HG03521 (cell line): Measurements from ENCODE around the gene EXD3.
"Not testable (repeated sequence)": the region's sequence is repeated elsewhere in the genome, so short reads cannot be mapped to it uniquely, and the experiment has no call there.

Source experiments
- ATAC-seq: cut with Tn5 transposase; IDR thresholded peaks from one replicate; pipeline ENCODE4 v1.9.1; 2021; ENCODE audit warnings: mild to moderate bottlenecking, moderate library complexity; ENCODE audit not compliant: unreplicated experiment

EXD3 gene

GRCh38 chr9:137411645-137412380 lies 11.1 kb downstream of the EXD3 start:
- ATAC-seq = no peak

GRCh38 chr9:137411260-137411644 lies 11.7 kb downstream of the EXD3 start:
- no peak for ATAC-seq

GRCh38 chr9:137410891-137411249 lies 12.1 kb downstream of the EXD3 start:
- ATAC-seq = no peak

GRCh38 chr9:137410236-137410890 lies 12.6 kb downstream of the EXD3 start:
- not testable (repeated sequence) for ATAC-seq

- no peak for ATAC-seq
Observed at GRCh38 chr9:137409515-137409914, 13.4 kb downstream of the EXD3 start.

- no peak for ATAC-seq
Observed at GRCh38 chr9:137408651-137409405, 14.1 kb downstream of the EXD3 start.

- no peak for ATAC-seq
Observed at GRCh38 chr9:137407590-137408300, 15.2 kb downstream of the EXD3 start.

- no peak for ATAC-seq
Observed at GRCh38 chr9:137406876-137407589, 15.9 kb downstream of the EXD3 start.

GRCh38 chr9:137406085-137406760 lies 16.7 kb downstream of the EXD3 start:
- ATAC-seq = no peak

GRCh38 chr9:137405677-137406081 lies 17.3 kb downstream of the EXD3 start:
- no peak for ATAC-seq

- no peak for ATAC-seq
Observed at GRCh38 chr9:137404961-137405567, 17.9 kb downstream of the EXD3 start.

- no peak for ATAC-seq
Observed at GRCh38 chr9:137403269-137403668, 19.7 kb downstream of the EXD3 start.

- ATAC-seq = no peak
Observed at GRCh38 chr9:137402746-137403145, 20.2 kb downstream of the EXD3 start.

- ATAC-seq = no peak
Observed at GRCh38 chr9:137398561-137399468, 24.1 kb downstream of the EXD3 start.

GRCh38 chr9:137397675-137398423 lies 25.1 kb downstream of the EXD3 start:
- no peak for ATAC-seq

- no peak for ATAC-seq
Observed at GRCh38 chr9:137396634-137397367, 26.2 kb downstream of the EXD3 start.

GRCh38 chr9:137396227-137396626 lies 26.7 kb downstream of the EXD3 start:
- ATAC-seq = no peak
